IMR-90 (cell line): Measurements from ENCODE around the gene NDNF. TPM values are rescaled to one million over a fixed set of nuclear protein-coding genes. Genes with fewer than 3 reads are reported as not detected.

ENCODE experiments used
- ATAC-seq: fragments of 200-7000 bp; cut with Tn5 transposase; 2 replicates; pipeline ENCODE4 v1.9.1; 2020; ENCODE audit warnings: low read depth, mild to moderate bottlenecking, moderate library complexity
- BruUV-seq: library from RNA; stranded (reverse); fragments of 400-500 nt; replicated peaks from 2 replicates; lab custom pipeline; 2021; lab: Mats Ljungman, UMichigan
- CTCF ChIA-PET: fragments of 300-600 bp; formaldehyde crosslinking; extraction: SDS; loops from one replicate; lab custom pipeline; 2021; ENCODE audit warnings: antibody characterized with exemption; lab: Yijun Ruan, JAX
- POLR2A ChIA-PET: fragments of 300-600 bp; sonication (Branson Sonifier 250); formaldehyde crosslinking; loops from one replicate; lab custom pipeline; 2022; ENCODE audit warnings: antibody characterized with exemption; ENCODE audit not compliant: unreplicated experiment; lab: Charles Lee
- DNase-seq: peaks from one replicate; pipeline ENCODE4 v3.0.0; 2013
- H2AFZ ChIP-seq: replicated peaks from 2 replicates; pipeline ENCODE3; 2013; ENCODE audit warnings: low read length, mild to moderate bottlenecking; ENCODE audit not compliant: poor library complexity
- H2AK5ac ChIP-seq: 2 replicates; pipeline ENCODE4 v1.6.1; 2013; ENCODE audit warnings: low read depth, low read length, inconsistent platforms
- H2AK9ac ChIP-seq: replicated peaks from 2 replicates; pipeline ENCODE3; 2013; ENCODE audit warnings: mild to moderate bottlenecking, low read depth, low read length, moderate library complexity; ENCODE audit not compliant: poor library complexity
- H2BK120ac ChIP-seq: 2 replicates; pipeline ENCODE4 v1.6.1; 2013; ENCODE audit warnings: low read depth, low read length, inconsistent platforms
- H2BK15ac ChIP-seq: 3 replicates; pipeline ENCODE4 v1.6.1; 2013; ENCODE audit warnings: low read depth, low read length, inconsistent platforms
- H2BK20ac ChIP-seq: 2 replicates; pipeline ENCODE4 v1.6.1; 2013; ENCODE audit warnings: low read depth, mild to moderate bottlenecking, inconsistent platforms, low read length, moderate library complexity
- H2BK5ac ChIP-seq: 2 replicates; pipeline ENCODE4 v1.6.1; 2013; ENCODE audit warnings: mild to moderate bottlenecking, low read depth, low read length, inconsistent platforms; ENCODE audit not compliant: poor library complexity, severe bottlenecking
- H3K14ac ChIP-seq: replicated peaks from 2 replicates; pipeline ENCODE4 v1.6.1; 2013; ENCODE audit warnings: low read depth, low read length, inconsistent platforms
- H3K18ac ChIP-seq: 2 replicates; pipeline ENCODE4 v1.6.1; 2013; ENCODE audit warnings: low read depth, low read length, control low read depth
- H3K23ac ChIP-seq: 2 replicates; pipeline ENCODE4 v1.6.1; 2013; ENCODE audit warnings: low read depth, low read length, inconsistent platforms
- H3K27ac ChIP-seq: 2 replicates; pipeline ENCODE4 v1.5.1; 2013; ENCODE audit warnings: mild to moderate bottlenecking, control low read depth, low read length; ENCODE audit not compliant: insufficient read depth
- H3K27me3 ChIP-seq: 2 replicates; pipeline ENCODE4 v1.6.1; 2013; ENCODE audit warnings: low read length; ENCODE audit not compliant: control insufficient read depth, insufficient read depth
- H3K36me3 ChIP-seq: 2 replicates; pipeline ENCODE4 v1.6.1; 2013; ENCODE audit warnings: low read length, mixed read lengths; ENCODE audit not compliant: control insufficient read depth, insufficient read depth
- H3K4ac ChIP-seq: 2 replicates; pipeline ENCODE4 v1.6.1; 2013; ENCODE audit warnings: low read depth, low read length, inconsistent platforms
- H3K4me1 ChIP-seq: 2 replicates; pipeline ENCODE4 v1.6.1; 2013; ENCODE audit warnings: low read length, mixed read lengths; ENCODE audit not compliant: control insufficient read depth, insufficient read depth
- H3K4me2 ChIP-seq: 2 replicates; pipeline ENCODE4 v1.6.1; 2013; ENCODE audit warnings: low read depth, mild to moderate bottlenecking, control low read depth, low read length, moderate library complexity
- H3K4me3 ChIP-seq: 2 replicates; pipeline ENCODE4 v1.5.1; 2013; ENCODE audit warnings: low read depth, mild to moderate bottlenecking, control low read depth, low read length, moderate library complexity; ENCODE audit not compliant: insufficient read depth
- H3K56ac ChIP-seq: 2 replicates; pipeline ENCODE4 v1.6.1; 2013; ENCODE audit warnings: low read length, inconsistent platforms; ENCODE audit not compliant: insufficient read depth; ENCODE audit errors: extremely low read depth
- H3K79me1 ChIP-seq, 2 experiments: 2 replicates each; pipeline ENCODE4 v1.6.1; 2013; ENCODE audit warnings: low read length in 2 of 2, inconsistent platforms in 1 of 2, low read depth in 1 of 2
- H3K9ac ChIP-seq: 2 replicates; pipeline ENCODE4 v1.6.1; 2013; ENCODE audit warnings: low read depth, low read length, control low read depth
- H3K9me1 ChIP-seq: 2 replicates; pipeline ENCODE4 v1.6.1; 2013; ENCODE audit warnings: low read length, inconsistent platforms; ENCODE audit not compliant: insufficient read depth
- H3K9me3 ChIP-seq: 2 replicates; pipeline ENCODE4 v1.6.1; 2013; ENCODE audit warnings: low read length; ENCODE audit not compliant: control insufficient read depth, insufficient read depth
- H4K20me1 ChIP-seq: 2 replicates; pipeline ENCODE4 v1.6.1; 2013; ENCODE audit warnings: low read length, inconsistent platforms; ENCODE audit not compliant: insufficient read depth
- H4K5ac ChIP-seq: 2 replicates; pipeline ENCODE4 v1.6.1; 2013; ENCODE audit warnings: mild to moderate bottlenecking, low read depth, low read length, control low read depth
- H4K8ac ChIP-seq, 2 experiments: 2 replicates each; pipeline ENCODE4 v1.6.1; 2013; ENCODE audit warnings: low read depth in 2 of 2, low read length in 2 of 2, control low read depth in 1 of 2, inconsistent platforms in 1 of 2
- H4K91ac ChIP-seq: 2 replicates; pipeline ENCODE4 v1.6.1; 2013; ENCODE audit warnings: low read depth, low read length, inconsistent platforms; ENCODE audit not compliant: insufficient read depth
- BHLHE40 ChIP-seq: fragments of 150-350 bp; IDR thresholded peaks from 2 replicates; pipeline ENCODE4 v1.6.1; 2016; ENCODE audit warnings: mild to moderate bottlenecking, low read depth, low read length
- CEBPB ChIP-seq: IDR thresholded peaks from 2 replicates; pipeline ENCODE4 v1.6.1; 2012; ENCODE audit warnings: low read depth, low read length, improper control_type of control experiment
- CHD1 ChIP-seq: IDR thresholded peaks from 2 replicates; pipeline ENCODE4 v1.6.1; 2012; ENCODE audit warnings: low read depth, low read length, improper control_type of control experiment
- FOS ChIP-seq: fragments of 150-350 bp; IDR thresholded peaks from 2 replicates; pipeline ENCODE4 v1.6.1; 2016; ENCODE audit warnings: low read depth, low read length
- MAFK ChIP-seq: IDR thresholded peaks from 2 replicates; pipeline ENCODE4 v1.6.1; 2012; ENCODE audit warnings: low read depth, low read length, improper control_type of control experiment
- MXI1 ChIP-seq: IDR thresholded peaks from 2 replicates; pipeline ENCODE4 v1.6.1; 2012; ENCODE audit warnings: low read depth, mild to moderate bottlenecking, low read length, moderate library complexity, borderline replicate concordance
- NFE2L2 ChIP-seq: fragments of 150-350 bp; IDR thresholded peaks from 2 replicates; pipeline ENCODE4 v1.6.1; 2016; ENCODE audit warnings: low read depth, mild to moderate bottlenecking, low read length
- POLR2A ChIP-seq: IDR thresholded peaks from 2 replicates; pipeline ENCODE4 v1.6.1; 2012; ENCODE audit warnings: mild to moderate bottlenecking, low read depth, low read length
- RAD21 ChIP-seq: IDR thresholded peaks from 2 replicates; pipeline ENCODE4 v1.6.1; 2012; ENCODE audit warnings: low read length, improper control_type of control experiment
- RCOR1 ChIP-seq: IDR thresholded peaks from 2 replicates; pipeline ENCODE4 v1.6.1; 2012; ENCODE audit warnings: mild to moderate bottlenecking, low read length, improper control_type of control experiment; ENCODE audit not compliant: insufficient replicate concordance
- RFX5 ChIP-seq: IDR thresholded peaks from 2 replicates; pipeline ENCODE4 v1.8.0; 2012; ENCODE audit warnings: low read depth, mild to moderate bottlenecking, low read length, moderate library complexity
- SMC3 ChIP-seq: fragments of 150-350 bp; IDR thresholded peaks from 2 replicates; pipeline ENCODE4 v1.6.1; 2016; ENCODE audit warnings: low read depth, mild to moderate bottlenecking, antibody characterized with exemption, low read length, moderate library complexity
- WGBS, 2 experiments: methylation state at CpG; one replicate each; pipeline versions ENCODE4 v1.1.5 to v1.1.7; 2013; ENCODE audit warnings: missing lambda C conversion rate in 2 of 2; ENCODE audit not compliant: insufficient read length in 1 of 2; ENCODE audit errors: extremely low coverage in 2 of 2; 5-methylcytosine and 5-hydroxymethylcytosine counted together
- dilution Hi-C: fragments of 300-500 bp; cut with HindIII; formaldehyde crosslinking; loops from one replicate; pipeline ENCODE4 v1.14.3; 2018; ENCODE audit warnings: low sequenced_read_pairs; ENCODE audit not compliant: unreplicated experiment
- in situ Hi-C: fragments of 300-500 bp; cut with MboI; formaldehyde crosslinking; loops from 3 replicates; pipeline ENCODE4 v1.14.3; 2019; ENCODE audit warnings: low sequenced_read_pairs, inconsistent platforms, mixed read lengths
- intact Hi-C: fragments of 100-400 bp; cut with micrococcal nuclease; formaldehyde crosslinking; loops from 2 replicates; pipeline ENCODE4 v1.10.0; 2022
- polyA plus RNA-seq, 3 experiments: library from polyadenylated mRNA; depleted of rRNA; stranded (reverse); fragments of >200 nt; gene quantifications; 2 replicates each; pipeline ENCODE4 v1.2.3, GENCODE V29; 2012; ENCODE audit warnings: low replicate concordance in 1 of 3
- total RNA-seq: library from RNA; depleted of rRNA; stranded (reverse); fragments of >200 nt; gene quantifications from 2 replicates; pipeline ENCODE4 v1.2.3, GENCODE V29; 2012
- TF ChIP-seq, protein P1 (sequence below): conservative IDR thresholded peaks from 2 replicates; pipeline ENCODE4 v1.5.1; 2012; ENCODE audit warnings: mild to moderate bottlenecking, low read depth, low read length, improper control_type of control experiment
- TF ChIP-seq, protein P2 (sequence below): fragments of 150-350 bp; IDR thresholded peaks from 2 replicates; pipeline ENCODE4 v1.6.1; 2017; ENCODE audit warnings: mild to moderate bottlenecking, antibody characterized with exemption, low read length, low read depth
- TF ChIP-seq, protein P3 (sequence below): fragments of 150-350 bp; IDR thresholded peaks from 2 replicates; pipeline ENCODE4 v1.6.1; 2016; ENCODE audit warnings: low read depth, mild to moderate bottlenecking, low read length, moderate library complexity, borderline replicate concordance

Gene NDNF
- total and polyA plus RNA-seq, 2 of the 4 experiments (the other 2 are of a cell fraction): under 0.01 TPM; not detected in 1

DNA sequence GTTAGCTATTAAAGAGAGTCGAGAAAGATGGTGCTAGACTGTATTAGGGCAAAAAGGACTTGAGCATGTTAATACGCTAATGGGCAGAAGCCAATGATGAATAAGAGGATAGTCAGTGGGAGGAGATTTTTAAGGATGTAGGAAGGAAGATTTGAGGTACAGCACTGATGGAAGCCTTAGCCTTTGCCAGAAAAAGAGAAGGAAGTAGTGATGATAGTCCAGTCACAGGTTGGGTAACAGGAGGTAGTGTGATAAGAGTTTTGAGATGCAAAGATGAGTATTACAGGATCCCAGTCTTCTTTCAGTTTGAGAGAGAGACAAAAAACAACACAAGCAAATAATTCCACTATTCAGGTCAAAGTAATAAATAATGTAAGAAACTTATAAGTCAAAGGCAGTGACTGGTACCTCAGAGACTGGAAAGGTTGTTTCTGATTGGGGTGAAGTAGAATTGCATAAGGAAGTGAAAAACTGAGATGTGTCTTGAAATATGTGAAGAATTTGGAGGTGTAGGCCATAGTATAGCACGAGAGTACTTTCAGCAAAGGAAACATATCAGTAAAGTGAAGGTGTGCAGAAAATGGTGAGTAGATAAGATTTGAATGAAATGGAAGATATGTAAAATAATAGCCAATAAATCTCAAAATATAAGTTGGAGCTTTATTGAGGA, 22.1 kb upstream of the NDNF start:
- no peak overlapping the region for H2AFZ ChIP-seq
- no peak overlapping the region for H4K5ac ChIP-seq
- no peaks in the 10 kb centered on the region for H3K79me1 ChIP-seq
- TF ChIP-seq NFE2L2: no peak
- TF ChIP-seq CHD1: no peak
- TF ChIP-seq, protein P1, sequence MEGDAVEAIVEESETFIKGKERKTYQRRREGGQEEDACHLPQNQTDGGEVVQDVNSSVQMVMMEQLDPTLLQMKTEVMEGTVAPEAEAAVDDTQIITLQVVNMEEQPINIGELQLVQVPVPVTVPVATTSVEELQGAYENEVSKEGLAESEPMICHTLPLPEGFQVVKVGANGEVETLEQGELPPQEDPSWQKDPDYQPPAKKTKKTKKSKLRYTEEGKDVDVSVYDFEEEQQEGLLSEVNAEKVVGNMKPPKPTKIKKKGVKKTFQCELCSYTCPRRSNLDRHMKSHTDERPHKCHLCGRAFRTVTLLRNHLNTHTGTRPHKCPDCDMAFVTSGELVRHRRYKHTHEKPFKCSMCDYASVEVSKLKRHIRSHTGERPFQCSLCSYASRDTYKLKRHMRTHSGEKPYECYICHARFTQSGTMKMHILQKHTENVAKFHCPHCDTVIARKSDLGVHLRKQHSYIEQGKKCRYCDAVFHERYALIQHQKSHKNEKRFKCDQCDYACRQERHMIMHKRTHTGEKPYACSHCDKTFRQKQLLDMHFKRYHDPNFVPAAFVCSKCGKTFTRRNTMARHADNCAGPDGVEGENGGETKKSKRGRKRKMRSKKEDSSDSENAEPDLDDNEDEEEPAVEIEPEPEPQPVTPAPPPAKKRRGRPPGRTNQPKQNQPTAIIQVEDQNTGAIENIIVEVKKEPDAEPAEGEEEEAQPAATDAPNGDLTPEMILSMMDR: no peak
- TF ChIP-seq, protein P2, sequence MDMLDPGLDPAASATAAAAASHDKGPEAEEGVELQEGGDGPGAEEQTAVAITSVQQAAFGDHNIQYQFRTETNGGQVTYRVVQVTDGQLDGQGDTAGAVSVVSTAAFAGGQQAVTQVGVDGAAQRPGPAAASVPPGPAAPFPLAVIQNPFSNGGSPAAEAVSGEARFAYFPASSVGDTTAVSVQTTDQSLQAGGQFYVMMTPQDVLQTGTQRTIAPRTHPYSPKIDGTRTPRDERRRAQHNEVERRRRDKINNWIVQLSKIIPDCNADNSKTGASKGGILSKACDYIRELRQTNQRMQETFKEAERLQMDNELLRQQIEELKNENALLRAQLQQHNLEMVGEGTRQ: no peak
- no peak for TF ChIP-seq RFX5
- no peak for TF ChIP-seq POLR2A
- TF ChIP-seq CEBPB: no peak
- no peak for TF ChIP-seq RCOR1
- TF ChIP-seq BHLHE40: no peak
- no peak for TF ChIP-seq SMC3
- no peak for TF ChIP-seq FOS
- TF ChIP-seq MXI1: no peak
- TF ChIP-seq RAD21: no peak
- TF ChIP-seq, protein P3, sequence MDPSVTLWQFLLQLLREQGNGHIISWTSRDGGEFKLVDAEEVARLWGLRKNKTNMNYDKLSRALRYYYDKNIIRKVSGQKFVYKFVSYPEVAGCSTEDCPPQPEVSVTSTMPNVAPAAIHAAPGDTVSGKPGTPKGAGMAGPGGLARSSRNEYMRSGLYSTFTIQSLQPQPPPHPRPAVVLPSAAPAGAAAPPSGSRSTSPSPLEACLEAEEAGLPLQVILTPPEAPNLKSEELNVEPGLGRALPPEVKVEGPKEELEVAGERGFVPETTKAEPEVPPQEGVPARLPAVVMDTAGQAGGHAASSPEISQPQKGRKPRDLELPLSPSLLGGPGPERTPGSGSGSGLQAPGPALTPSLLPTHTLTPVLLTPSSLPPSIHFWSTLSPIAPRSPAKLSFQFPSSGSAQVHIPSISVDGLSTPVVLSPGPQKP: no peak
- TF ChIP-seq MAFK: no peak
- no peak overlapping the region for H3K56ac ChIP-seq
- H4K20me1 ChIP-seq: no peaks in the 10 kb centered on the region
- H2BK5ac ChIP-seq: no peak overlapping the region
- no peaks in the 10 kb centered on the region for H3K9me3 ChIP-seq
- H3K27me3 ChIP-seq: 0 out of 2 replicates have a peak, but pooled peaks cover 2% of the 10 kb centered on the region
- intact Hi-C loops (loop anchor here (10.0 kb wide), 1 partner anchor 1780 kb away; no protein-coding TSS in a partner anchor), in situ Hi-C loops (loop anchor here (10.0 to 25.0 kb wide), 2 partner anchors 382 to 1020 kb away; no protein-coding TSS in a partner anchor), dilution Hi-C loops (no loop called here)
- H2AK5ac ChIP-seq: no peak overlapping the region
- no peak overlapping the region for H4K8ac ChIP-seq
- H4K91ac ChIP-seq: no peak overlapping the region
- no peak for DNase-seq
- H3K4me1 ChIP-seq: no peaks in the 10 kb centered on the region
- ATAC-seq: no peak
- H3K18ac ChIP-seq: no peak overlapping the region
- no peak overlapping the region for H3K14ac ChIP-seq
- no peaks in the 10 kb centered on the region for H3K9me1 ChIP-seq
- H3K9ac ChIP-seq: no peak overlapping the region
- CTCF ChIA-PET: no interaction called here
- no peak overlapping the region for H2BK20ac ChIP-seq
- H3K4ac ChIP-seq: no peak overlapping the region
- H3K23ac ChIP-seq: no peak overlapping the region
- no peak overlapping the region for H2BK120ac ChIP-seq
- H3K4me3 ChIP-seq: no peak overlapping the region
- H3K27ac ChIP-seq: no peak overlapping the region
- POLR2A ChIA-PET: no interaction called here
- no peak overlapping the region for H2BK15ac ChIP-seq
- H2AK9ac ChIP-seq: no peak overlapping the region
- H3K4me2 ChIP-seq: no peak overlapping the region
- 83% methylated on average over 2 of the region's 3 CpGs; no CpG with 5 or more reads in 1 of the 2 experiments for WGBS, 2 experiments
- H3K36me3 ChIP-seq: no peaks in the 10 kb centered on the region
- BruUV-seq: no TSS peak
